Measurements from ENCODE around the gene BLOC1S5.

GRCh38 chr6:7991536-7991935 is 72.7 kb downstream of the BLOC1S5 start:
- no peak for TF ChIP-seq CTCF (CRISPR knock-in tag; IDR thresholded peaks at IDR 0.05)
- no peak for TF ChIP-seq EP300 (IDR thresholded peaks at IDR 0.05; ENCODE audit: low read depth in 2 of 2, low read length in 2 of 2)
- TF ChIP-seq EP300 (CRISPR knock-in tag; IDR thresholded peaks at IDR 0.05; ENCODE audit: borderline replicate concordance): no peak
- TF ChIP-seq ZNF512 (CRISPR knock-in tag; IDR thresholded peaks at IDR 0.05): no peak
- no peak for TF ChIP-seq POLR2A (IDR thresholded peaks at IDR 0.05; ENCODE audit: insufficient read depth in 1 of 2, low read depth in 2 of 2, low read length in 2 of 2)
- TF ChIP-seq ZNF383 (CRISPR knock-in tag; IDR thresholded peaks at IDR 0.05; ENCODE audit: borderline replicate concordance): no peak
- no peak for TF ChIP-seq ZNF674 (CRISPR knock-in tag; IDR thresholded peaks at IDR 0.05; ENCODE audit: low read depth)
- no peak for TF ChIP-seq CBX2 (IDR thresholded peaks at IDR 0.05; ENCODE audit: low read depth, low read length)
- TF ChIP-seq CBX2 (CRISPR knock-in tag; IDR thresholded peaks at IDR 0.05; ENCODE audit: low read depth): no peak
- TF ChIP-seq EZH2 (conservative IDR thresholded peaks at IDR 0.05; ENCODE audit: low read depth, low read length): no peak
- no peak for TF ChIP-seq IRF1 (CRISPR knock-in tag; IDR thresholded peaks at IDR 0.05; ENCODE audit: low read depth)
- TF ChIP-seq ZNF225 (CRISPR knock-in tag; IDR thresholded peaks at IDR 0.05): no peak
- no peak for TF ChIP-seq FOSL1 (CRISPR knock-in tag; IDR thresholded peaks at IDR 0.05; ENCODE audit: borderline replicate concordance)
- TF ChIP-seq GATAD2A (CRISPR knock-in tag; IDR thresholded peaks at IDR 0.05): no peak
